ENCODE data around the gene CFAP57. TPM values are rescaled to one million over a fixed set of nuclear protein-coding genes. Genes with fewer than 3 reads are reported as not detected.

The CFAP57 gene
- total and polyA plus RNA-seq, 9 of the 15 experiments (the other 6 are each of a cell fraction or from before 2014, with no cell fraction given), result 0.04 to 0.22 (median 0.07) TPM; not detected in 3

DNA sequence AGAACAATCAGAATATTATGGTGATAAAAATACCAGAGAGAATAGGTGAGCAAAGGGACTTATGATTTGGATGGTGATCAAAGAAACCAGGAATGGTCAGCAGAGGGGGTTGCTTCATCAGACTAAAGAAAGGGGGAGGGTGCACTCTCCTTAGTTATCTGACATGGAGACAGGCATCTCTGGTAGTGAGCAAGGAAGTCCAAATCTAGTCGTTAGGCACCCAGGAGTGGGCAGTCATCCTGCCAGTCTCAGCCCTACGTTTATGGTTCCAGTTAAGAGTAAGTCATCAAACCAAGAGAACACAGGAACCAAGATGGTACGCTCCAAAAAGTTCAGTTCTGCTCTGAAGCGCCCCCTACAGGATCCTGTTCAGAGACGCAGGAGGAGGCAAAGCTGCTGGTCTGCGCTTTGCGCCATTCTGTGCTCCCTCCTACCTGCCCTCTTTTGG is 28.7 kb upstream of the CFAP57 start (continued):
- TF ChIP-seq, protein P1, sequence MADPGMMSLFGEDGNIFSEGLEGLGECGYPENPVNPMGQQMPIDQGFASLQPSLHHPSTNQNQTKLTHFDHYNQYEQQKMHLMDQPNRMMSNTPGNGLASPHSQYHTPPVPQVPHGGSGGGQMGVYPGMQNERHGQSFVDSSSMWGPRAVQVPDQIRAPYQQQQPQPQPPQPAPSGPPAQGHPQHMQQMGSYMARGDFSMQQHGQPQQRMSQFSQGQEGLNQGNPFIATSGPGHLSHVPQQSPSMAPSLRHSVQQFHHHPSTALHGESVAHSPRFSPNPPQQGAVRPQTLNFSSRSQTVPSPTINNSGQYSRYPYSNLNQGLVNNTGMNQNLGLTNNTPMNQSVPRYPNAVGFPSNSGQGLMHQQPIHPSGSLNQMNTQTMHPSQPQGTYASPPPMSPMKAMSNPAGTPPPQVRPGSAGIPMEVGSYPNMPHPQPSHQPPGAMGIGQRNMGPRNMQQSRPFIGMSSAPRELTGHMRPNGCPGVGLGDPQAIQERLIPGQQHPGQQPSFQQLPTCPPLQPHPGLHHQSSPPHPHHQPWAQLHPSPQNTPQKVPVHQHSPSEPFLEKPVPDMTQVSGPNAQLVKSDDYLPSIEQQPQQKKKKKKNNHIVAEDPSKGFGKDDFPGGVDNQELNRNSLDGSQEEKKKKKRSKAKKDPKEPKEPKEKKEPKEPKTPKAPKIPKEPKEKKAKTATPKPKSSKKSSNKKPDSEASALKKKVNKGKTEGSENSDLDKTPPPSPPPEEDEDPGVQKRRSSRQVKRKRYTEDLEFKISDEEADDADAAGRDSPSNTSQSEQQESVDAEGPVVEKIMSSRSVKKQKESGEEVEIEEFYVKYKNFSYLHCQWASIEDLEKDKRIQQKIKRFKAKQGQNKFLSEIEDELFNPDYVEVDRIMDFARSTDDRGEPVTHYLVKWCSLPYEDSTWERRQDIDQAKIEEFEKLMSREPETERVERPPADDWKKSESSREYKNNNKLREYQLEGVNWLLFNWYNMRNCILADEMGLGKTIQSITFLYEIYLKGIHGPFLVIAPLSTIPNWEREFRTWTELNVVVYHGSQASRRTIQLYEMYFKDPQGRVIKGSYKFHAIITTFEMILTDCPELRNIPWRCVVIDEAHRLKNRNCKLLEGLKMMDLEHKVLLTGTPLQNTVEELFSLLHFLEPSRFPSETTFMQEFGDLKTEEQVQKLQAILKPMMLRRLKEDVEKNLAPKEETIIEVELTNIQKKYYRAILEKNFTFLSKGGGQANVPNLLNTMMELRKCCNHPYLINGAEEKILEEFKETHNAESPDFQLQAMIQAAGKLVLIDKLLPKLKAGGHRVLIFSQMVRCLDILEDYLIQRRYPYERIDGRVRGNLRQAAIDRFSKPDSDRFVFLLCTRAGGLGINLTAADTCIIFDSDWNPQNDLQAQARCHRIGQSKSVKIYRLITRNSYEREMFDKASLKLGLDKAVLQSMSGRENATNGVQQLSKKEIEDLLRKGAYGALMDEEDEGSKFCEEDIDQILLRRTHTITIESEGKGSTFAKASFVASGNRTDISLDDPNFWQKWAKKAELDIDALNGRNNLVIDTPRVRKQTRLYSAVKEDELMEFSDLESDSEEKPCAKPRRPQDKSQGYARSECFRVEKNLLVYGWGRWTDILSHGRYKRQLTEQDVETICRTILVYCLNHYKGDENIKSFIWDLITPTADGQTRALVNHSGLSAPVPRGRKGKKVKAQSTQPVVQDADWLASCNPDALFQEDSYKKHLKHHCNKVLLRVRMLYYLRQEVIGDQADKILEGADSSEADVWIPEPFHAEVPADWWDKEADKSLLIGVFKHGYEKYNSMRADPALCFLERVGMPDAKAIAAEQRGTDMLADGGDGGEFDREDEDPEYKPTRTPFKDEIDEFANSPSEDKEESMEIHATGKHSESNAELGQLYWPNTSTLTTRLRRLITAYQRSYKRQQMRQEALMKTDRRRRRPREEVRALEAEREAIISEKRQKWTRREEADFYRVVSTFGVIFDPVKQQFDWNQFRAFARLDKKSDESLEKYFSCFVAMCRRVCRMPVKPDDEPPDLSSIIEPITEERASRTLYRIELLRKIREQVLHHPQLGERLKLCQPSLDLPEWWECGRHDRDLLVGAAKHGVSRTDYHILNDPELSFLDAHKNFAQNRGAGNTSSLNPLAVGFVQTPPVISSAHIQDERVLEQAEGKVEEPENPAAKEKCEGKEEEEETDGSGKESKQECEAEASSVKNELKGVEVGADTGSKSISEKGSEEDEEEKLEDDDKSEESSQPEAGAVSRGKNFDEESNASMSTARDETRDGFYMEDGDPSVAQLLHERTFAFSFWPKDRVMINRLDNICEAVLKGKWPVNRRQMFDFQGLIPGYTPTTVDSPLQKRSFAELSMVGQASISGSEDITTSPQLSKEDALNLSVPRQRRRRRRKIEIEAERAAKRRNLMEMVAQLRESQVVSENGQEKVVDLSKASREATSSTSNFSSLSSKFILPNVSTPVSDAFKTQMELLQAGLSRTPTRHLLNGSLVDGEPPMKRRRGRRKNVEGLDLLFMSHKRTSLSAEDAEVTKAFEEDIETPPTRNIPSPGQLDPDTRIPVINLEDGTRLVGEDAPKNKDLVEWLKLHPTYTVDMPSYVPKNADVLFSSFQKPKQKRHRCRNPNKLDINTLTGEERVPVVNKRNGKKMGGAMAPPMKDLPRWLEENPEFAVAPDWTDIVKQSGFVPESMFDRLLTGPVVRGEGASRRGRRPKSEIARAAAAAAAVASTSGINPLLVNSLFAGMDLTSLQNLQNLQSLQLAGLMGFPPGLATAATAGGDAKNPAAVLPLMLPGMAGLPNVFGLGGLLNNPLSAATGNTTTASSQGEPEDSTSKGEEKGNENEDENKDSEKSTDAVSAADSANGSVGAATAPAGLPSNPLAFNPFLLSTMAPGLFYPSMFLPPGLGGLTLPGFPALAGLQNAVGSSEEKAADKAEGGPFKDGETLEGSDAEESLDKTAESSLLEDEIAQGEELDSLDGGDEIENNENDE (IDR thresholded peaks at IDR 0.05; ENCODE audit: low read depth, low read length), result no peak
- TF ChIP-seq TBL1XR1 (IDR thresholded peaks at IDR 0.05; ENCODE audit: low read length in 2 of 2) (no peak), NFIX (CRISPR knock-in tag; IDR thresholded peaks at IDR 0.05; ENCODE audit: low read depth) (no peak), HMG20A (CRISPR knock-in tag; conservative IDR thresholded peaks at IDR 0.05) (no peak), KDM4B (IDR thresholded peaks at IDR 0.05; ENCODE audit: borderline replicate concordance in 2 of 2, low read depth in 1 of 2) (no peak), STAT5B (CRISPR knock-in tag; IDR thresholded peaks at IDR 0.05) (no peak), MBD2 (IDR thresholded peaks at IDR 0.05; ENCODE audit: borderline replicate concordance, low read depth) (peak; percentile 64)
- TF ChIP-seq, protein P2, sequence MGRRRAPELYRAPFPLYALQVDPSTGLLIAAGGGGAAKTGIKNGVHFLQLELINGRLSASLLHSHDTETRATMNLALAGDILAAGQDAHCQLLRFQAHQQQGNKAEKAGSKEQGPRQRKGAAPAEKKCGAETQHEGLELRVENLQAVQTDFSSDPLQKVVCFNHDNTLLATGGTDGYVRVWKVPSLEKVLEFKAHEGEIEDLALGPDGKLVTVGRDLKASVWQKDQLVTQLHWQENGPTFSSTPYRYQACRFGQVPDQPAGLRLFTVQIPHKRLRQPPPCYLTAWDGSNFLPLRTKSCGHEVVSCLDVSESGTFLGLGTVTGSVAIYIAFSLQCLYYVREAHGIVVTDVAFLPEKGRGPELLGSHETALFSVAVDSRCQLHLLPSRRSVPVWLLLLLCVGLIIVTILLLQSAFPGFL (CRISPR knock-in tag; IDR thresholded peaks at IDR 0.05), result no peak
- TF ChIP-seq, protein P3, sequence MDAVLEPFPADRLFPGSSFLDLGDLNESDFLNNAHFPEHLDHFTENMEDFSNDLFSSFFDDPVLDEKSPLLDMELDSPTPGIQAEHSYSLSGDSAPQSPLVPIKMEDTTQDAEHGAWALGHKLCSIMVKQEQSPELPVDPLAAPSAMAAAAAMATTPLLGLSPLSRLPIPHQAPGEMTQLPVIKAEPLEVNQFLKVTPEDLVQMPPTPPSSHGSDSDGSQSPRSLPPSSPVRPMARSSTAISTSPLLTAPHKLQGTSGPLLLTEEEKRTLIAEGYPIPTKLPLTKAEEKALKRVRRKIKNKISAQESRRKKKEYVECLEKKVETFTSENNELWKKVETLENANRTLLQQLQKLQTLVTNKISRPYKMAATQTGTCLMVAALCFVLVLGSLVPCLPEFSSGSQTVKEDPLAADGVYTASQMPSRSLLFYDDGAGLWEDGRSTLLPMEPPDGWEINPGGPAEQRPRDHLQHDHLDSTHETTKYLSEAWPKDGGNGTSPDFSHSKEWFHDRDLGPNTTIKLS (IDR thresholded peaks at IDR 0.05; ENCODE audit: borderline replicate concordance, low read depth), result no peak; the same call in 1 of the 2 replicates
- TF ChIP-seq, protein P4, sequence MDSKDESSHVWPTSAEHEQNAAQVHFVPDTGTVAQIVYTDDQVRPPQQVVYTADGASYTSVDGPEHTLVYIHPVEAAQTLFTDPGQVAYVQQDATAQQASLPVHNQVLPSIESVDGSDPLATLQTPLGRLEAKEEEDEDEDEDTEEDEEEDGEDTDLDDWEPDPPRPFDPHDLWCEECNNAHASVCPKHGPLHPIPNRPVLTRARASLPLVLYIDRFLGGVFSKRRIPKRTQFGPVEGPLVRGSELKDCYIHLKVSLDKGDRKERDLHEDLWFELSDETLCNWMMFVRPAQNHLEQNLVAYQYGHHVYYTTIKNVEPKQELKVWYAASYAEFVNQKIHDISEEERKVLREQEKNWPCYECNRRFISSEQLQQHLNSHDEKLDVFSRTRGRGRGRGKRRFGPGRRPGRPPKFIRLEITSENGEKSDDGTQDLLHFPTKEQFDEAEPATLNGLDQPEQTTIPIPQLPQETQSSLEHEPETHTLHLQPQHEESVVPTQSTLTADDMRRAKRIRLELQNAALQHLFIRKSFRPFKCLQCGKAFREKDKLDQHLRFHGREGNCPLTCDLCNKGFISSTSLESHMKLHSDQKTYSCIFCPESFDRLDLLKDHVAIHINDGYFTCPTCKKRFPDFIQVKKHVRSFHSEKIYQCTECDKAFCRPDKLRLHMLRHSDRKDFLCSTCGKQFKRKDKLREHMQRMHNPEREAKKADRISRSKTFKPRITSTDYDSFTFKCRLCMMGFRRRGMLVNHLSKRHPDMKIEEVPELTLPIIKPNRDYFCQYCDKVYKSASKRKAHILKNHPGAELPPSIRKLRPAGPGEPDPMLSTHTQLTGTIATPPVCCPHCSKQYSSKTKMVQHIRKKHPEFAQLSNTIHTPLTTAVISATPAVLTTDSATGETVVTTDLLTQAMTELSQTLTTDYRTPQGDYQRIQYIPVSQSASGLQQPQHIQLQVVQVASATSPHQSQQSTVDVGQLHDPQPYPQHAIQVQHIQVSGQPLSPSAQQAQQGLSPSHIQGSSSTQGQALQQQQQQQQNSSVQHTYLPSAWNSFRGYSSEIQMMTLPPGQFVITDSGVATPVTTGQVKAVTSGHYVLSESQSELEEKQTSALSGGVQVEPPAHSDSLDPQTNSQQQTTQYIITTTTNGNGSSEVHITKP (IDR thresholded peaks at IDR 0.05; ENCODE audit: partially characterized antibody), result peak; percentile 100

All from K562 (cell line).